Hepatic stellate cell (primary cell): ENCODE measurements around the gene EP400.

Source experiments
- DNase-seq: peaks from one replicate; pipeline ENCODE4 v3.0.0; 2011; ENCODE audit warnings: low spot score

Gene EP400

GRCh38 chr12:132019891-132020290, 70.1 kb downstream of the EP400 start:
- no peak for DNase-seq

GRCh38 chr12:132020292-132020691, 70.5 kb downstream of the EP400 start:
- no peak for DNase-seq

GRCh38 chr12:132021031-132021871, 71.5 kb downstream of the EP400 start:
- DNase-seq = no peak

GRCh38 chr12:132021965-132022364, 72.2 kb downstream of the EP400 start:
- no peak for DNase-seq

GRCh38 chr12:132023658-132024057, 73.9 kb downstream of the EP400 start:
- DNase-seq = no peak

- no peak for DNase-seq
Measured at GRCh38 chr12:132024758-132025157, 75.0 kb downstream of the EP400 start.

GRCh38 chr12:132025526-132025925, 75.8 kb downstream of the EP400 start:
- no peak for DNase-seq

GRCh38 chr12:132026061-132026795, 76.5 kb downstream of the EP400 start:
- no peak for DNase-seq

- no peak for DNase-seq
Measured at GRCh38 chr12:132026796-132027500, 77.2 kb downstream of the EP400 start.

GRCh38 chr12:132027636-132028035, 77.9 kb downstream of the EP400 start:
- DNase-seq = no peak

GRCh38 chr12:132028111-132028510, 78.4 kb downstream of the EP400 start:
- no peak for DNase-seq

GRCh38 chr12:132029503-132030300, 80.0 kb downstream of the EP400 start:
- DNase-seq = no peak

- peak; percentile 34 for DNase-seq
Measured at GRCh38 chr12:132030367-132031038, 80.8 kb downstream of the EP400 start.

- DNase-seq = no peak
Measured at GRCh38 chr12:132033627-132034026, 83.9 kb downstream of the EP400 start.

GRCh38 chr12:132036063-132036683, 86.4 kb downstream of the EP400 start:
- no peak for DNase-seq

- DNase-seq = no peak
Measured at GRCh38 chr12:132040906-132041606, 91.3 kb downstream of the EP400 start.

- DNase-seq = no peak
Measured at GRCh38 chr12:132043216-132043615, 93.5 kb downstream of the EP400 start.

- no peak for DNase-seq
Measured at GRCh38 chr12:132043770-132044467, 94.2 kb downstream of the EP400 start.

GRCh38 chr12:132044661-132045412, 95.1 kb downstream of the EP400 start:
- no peak for DNase-seq
